HCT116 (cell line): ENCODE measurements around the gene MAGI3. TPM values are rescaled to one million over a fixed set of nuclear protein-coding genes. Genes with fewer than 3 reads are reported as not detected.

Experiments
- ATAC-seq: fragments of 200-7000 bp; cut with Tn5 transposase; 2 replicates; pipeline ENCODE4 v1.9.1; 2020; ENCODE audit warnings: mild to moderate bottlenecking, moderate library complexity
- BruUV-seq: library from RNA; stranded (reverse); fragments of 400-500 nt; replicated peaks from 2 replicates; lab custom pipeline; 2021; lab: Mats Ljungman, UMichigan
- CTCF ChIA-PET: fragments of 300-600 bp; sonication (Branson Sonifier 250); formaldehyde crosslinking; loops from one replicate; lab custom pipeline; 2021; ENCODE audit warnings: antibody characterized with exemption; lab: Charles Lee
- POLR2A ChIA-PET: fragments of 300-600, 350-600 bp; sonication (Branson Sonifier 250); formaldehyde crosslinking; loops from one replicate; lab custom pipeline; 2021; ENCODE audit warnings: antibody characterized with exemption; lab: Charles Lee
- RAD21 ChIA-PET, 2 experiments: fragments of 300-600 bp; sonication (Branson Sonifier 250); formaldehyde crosslinking; loops; one replicate each; lab custom pipeline; 2023; ENCODE audit warnings: low total read pairs in 2 of 2; ENCODE audit not compliant: uncharacterized antibody in 2 of 2, unreplicated experiment in 2 of 2, low non-redundant PET in 1 of 2; lab: Charles Lee
- DNase-seq: peaks from one replicate; pipeline ENCODE4 v3.0.0-alpha.2; 2010; ENCODE audit warnings: low read depth, low spot score
- H2AFZ ChIP-seq: fragments of 200-600 bp; shearing (Covaris generic), sonication (generic); 2 replicates; pipeline ENCODE4 v1.6.1; 2017; ENCODE audit warnings: low read depth, mixed run types, mixed read lengths, antibody characterized with exemption, low read length; ENCODE audit not compliant: poor library complexity, severe bottlenecking
- H3K27ac ChIP-seq: 2 replicates; pipeline ENCODE4 v1.5.1; 2012; ENCODE audit warnings: low read depth, low read length
- H3K27me3 ChIP-seq: fragments of 200-600 bp; sonication (generic); 2 replicates; pipeline ENCODE4 v1.6.1; 2016; ENCODE audit warnings: mixed run types, low read length, mixed read lengths; ENCODE audit not compliant: insufficient read depth
- H3K36me3 ChIP-seq, 2 experiments: fragments of 200-500 bp in 1 of 2; fragments of 200-600 bp in 1 of 2; sonication (Bioruptor generic) in 1 of 2; sonication (generic) in 1 of 2; 2 replicates each; pipeline versions ENCODE4 v1.5.1 to v1.6.1; 2014 to 2016; ENCODE audit warnings: low read length in 2 of 2, inconsistent platforms in 1 of 2, mixed read lengths in 1 of 2, mixed run types in 1 of 2; ENCODE audit not compliant: insufficient read depth in 2 of 2, control insufficient read depth in 1 of 2
- H3K4me1 ChIP-seq, 2 experiments: fragments of 200-600 bp in 1 of 2; sonication (generic) in 1 of 2; 2 replicates each; pipeline versions ENCODE4 v1.5.1 to v1.6.1; 2012 to 2017; ENCODE audit warnings: low read length in 2 of 2, inconsistent platforms in 1 of 2, mild to moderate bottlenecking in 1 of 2, mixed read lengths in 1 of 2, mixed run types in 1 of 2, moderate library complexity in 1 of 2; ENCODE audit not compliant: insufficient read depth in 2 of 2, control insufficient read depth in 1 of 2
- H3K4me2 ChIP-seq: fragments of 200-600 bp; sonication (generic); 2 replicates; pipeline ENCODE4 v1.6.1; 2017; ENCODE audit warnings: mixed run types, low read length, mixed read lengths
- H3K4me3 ChIP-seq, 2 experiments: fragments of 200-600 bp in 1 of 2; sonication (generic) in 1 of 2; replicated peaks in 1 of 2; 2 replicates each; pipeline ENCODE4 v1.5.1; 2011 to 2016; ENCODE audit warnings: low read length in 2 of 2, control low read depth in 1 of 2, low read depth in 1 of 2, mild to moderate bottlenecking in 1 of 2, mixed read lengths in 1 of 2, mixed run types in 1 of 2
- H3K79me2 ChIP-seq: fragments of 200-600 bp; sonication (generic); 2 replicates; pipeline ENCODE4 v1.6.1; 2017; ENCODE audit warnings: mild to moderate bottlenecking, mixed run types, low read length, moderate library complexity, mixed read lengths; ENCODE audit not compliant: insufficient read depth
- H3K9ac ChIP-seq: fragments of 200-600 bp; sonication (generic); 2 replicates; pipeline ENCODE4 v1.6.1; 2016; ENCODE audit warnings: low read length, mixed read lengths
- H3K9me2 ChIP-seq: fragments of 200-600 bp; sonication (generic), shearing (Covaris generic); 2 replicates; pipeline ENCODE4 v1.6.1; 2017; ENCODE audit warnings: mixed run types, mild to moderate bottlenecking, moderate library complexity; ENCODE audit not compliant: insufficient read depth
- H3K9me3 ChIP-seq, 2 experiments: fragments of 200-500 bp in 1 of 2; fragments of 200-600 bp in 1 of 2; sonication (Bioruptor generic) in 1 of 2; sonication (generic) in 1 of 2; 2 replicates each; pipeline ENCODE4 v1.6.1; 2014 to 2017; ENCODE audit warnings: low read length in 2 of 2, mixed read lengths in 2 of 2, inconsistent platforms in 1 of 2, low read depth in 1 of 2, mild to moderate bottlenecking in 1 of 2, mixed run types in 1 of 2, moderate library complexity in 1 of 2; ENCODE audit not compliant: control insufficient read depth in 1 of 2, insufficient read depth in 1 of 2
- H4K20me1 ChIP-seq: fragments of 200-600 bp; sonication (generic), shearing (Covaris generic); 2 replicates; pipeline ENCODE4 v1.6.1; 2017; ENCODE audit warnings: mixed run types, mild to moderate bottlenecking, moderate library complexity; ENCODE audit not compliant: insufficient read depth
- CEBPB ChIP-seq: IDR thresholded peaks from 2 replicates; pipeline ENCODE4 v1.6.1; 2012; ENCODE audit warnings: low read depth
- EZH2phosphoT487 ChIP-seq: fragments of 200-600 bp; IDR thresholded peaks from 2 replicates; pipeline ENCODE4 v1.6.1; 2018; ENCODE audit warnings: antibody characterized with exemption, borderline replicate concordance
- POLR2AphosphoS5 ChIP-seq: IDR thresholded peaks from 2 replicates; pipeline ENCODE4 v1.6.1; 2011; ENCODE audit warnings: mild to moderate bottlenecking, low read depth, low read length, moderate library complexity
- REST ChIP-seq: IDR thresholded peaks from 2 replicates; pipeline ENCODE4 v1.6.1; 2012; ENCODE audit warnings: low read depth
- SIN3A ChIP-seq: IDR thresholded peaks from 2 replicates; pipeline ENCODE4 v1.6.1; 2012; ENCODE audit warnings: low read depth
- SP1 ChIP-seq: IDR thresholded peaks from 2 replicates; pipeline ENCODE4 v1.6.1; 2012; ENCODE audit warnings: low read depth
- TCF7L2 ChIP-seq: IDR thresholded peaks from 2 replicates; pipeline ENCODE4 v1.7.0; 2011; ENCODE audit warnings: borderline replicate concordance, inconsistent platforms; ENCODE audit not compliant: insufficient read depth, insufficient read length; ENCODE audit errors: extremely low read depth
- intact Hi-C: fragments of 100-400 bp; cut with micrococcal nuclease; formaldehyde crosslinking; loops from 2 replicates; pipeline ENCODE4 v1.10.0; 2022
- total RNA-seq: library from RNA; stranded (reverse); gene quantifications from one replicate; pipeline ENCODE4 v1.2.1, GENCODE V29; 2021; ENCODE audit not compliant: unreplicated experiment

MAGI3 gene
- total RNA-seq, 1 experiment from 2014 or later, result 11.8 TPM

GRCh38 chr1:113442131-113442530 lies 51.8 kb downstream of the MAGI3 start:
- ChIA-PET RAD21 (no interaction called here), POLR2A (no interaction called here), CTCF (interaction anchor here (1.4 kb wide), 1 partner anchor 11 kb away, joined by 5 read pairs; no protein-coding TSS in a partner anchor)
- Histone ChIP-seq H3K9me3 (no peaks in the 10 kb centered on the region), H3K79me2 (0 out of 2 replicates have a peak, but pooled peaks cover 3% of the 10 kb centered on the region), H3K4me1 (0 out of 4 replicates have a peak, but pooled peaks cover 0 to 6% of the 10 kb centered on the region in 2 experiments), H3K36me3 (no peaks in the 10 kb centered on the region), H3K4me3 (no peak overlapping the region), H3K4me2 (no peak overlapping the region), H3K9me2 (no peaks in the 10 kb centered on the region), H4K20me1 (no peaks in the 10 kb centered on the region), H2AFZ (no peak overlapping the region), H3K9ac (no peak overlapping the region), H3K27ac (no peak overlapping the region), H3K27me3 (no peaks in the 10 kb centered on the region)
- DNase-seq, result no peak
- intact Hi-C loops, result no loop called here
- no peak for TF ChIP-seq POLR2AphosphoS5
- no peak for TF ChIP-seq SP1
- no peak for TF ChIP-seq SIN3A
- TF ChIP-seq EZH2phosphoT487, result no peak
- TF ChIP-seq REST, result no peak
- no peak for TF ChIP-seq CEBPB
- TF ChIP-seq TCF7L2, result no peak
- BruUV-seq, result no TSS peak
- no peak for ATAC-seq
